GM19240 (cell line): ENCODE results near the gene CSTB.

Source experiments
- DNase-seq: peaks from one replicate; pipeline ENCODE4 v3.0.0; 2011; ENCODE audit warnings: low spot score; ENCODE audit not compliant: insufficient read length

CSTB gene

DNA sequence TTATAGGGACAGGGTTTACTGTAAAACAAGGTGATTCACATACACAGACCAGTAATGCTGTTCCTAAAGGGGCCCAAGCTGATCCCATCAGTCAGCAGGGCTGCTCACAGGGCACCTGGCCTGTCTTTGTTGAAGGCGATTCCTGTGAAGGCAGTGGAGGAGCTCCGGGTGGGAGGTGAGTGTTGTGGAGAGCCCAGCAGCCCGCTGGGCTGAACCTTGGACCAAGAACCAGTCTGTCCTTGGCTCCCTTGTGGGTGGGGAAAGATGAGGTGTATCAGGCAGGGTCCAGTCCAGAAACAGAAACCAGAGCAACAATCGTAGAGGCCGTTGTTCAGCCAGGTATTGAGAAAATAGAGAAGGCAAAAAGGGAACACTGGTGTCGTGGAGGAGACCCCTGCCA, 44.6 kb downstream of the CSTB start:
- DNase-seq, result no peak

DNA sequence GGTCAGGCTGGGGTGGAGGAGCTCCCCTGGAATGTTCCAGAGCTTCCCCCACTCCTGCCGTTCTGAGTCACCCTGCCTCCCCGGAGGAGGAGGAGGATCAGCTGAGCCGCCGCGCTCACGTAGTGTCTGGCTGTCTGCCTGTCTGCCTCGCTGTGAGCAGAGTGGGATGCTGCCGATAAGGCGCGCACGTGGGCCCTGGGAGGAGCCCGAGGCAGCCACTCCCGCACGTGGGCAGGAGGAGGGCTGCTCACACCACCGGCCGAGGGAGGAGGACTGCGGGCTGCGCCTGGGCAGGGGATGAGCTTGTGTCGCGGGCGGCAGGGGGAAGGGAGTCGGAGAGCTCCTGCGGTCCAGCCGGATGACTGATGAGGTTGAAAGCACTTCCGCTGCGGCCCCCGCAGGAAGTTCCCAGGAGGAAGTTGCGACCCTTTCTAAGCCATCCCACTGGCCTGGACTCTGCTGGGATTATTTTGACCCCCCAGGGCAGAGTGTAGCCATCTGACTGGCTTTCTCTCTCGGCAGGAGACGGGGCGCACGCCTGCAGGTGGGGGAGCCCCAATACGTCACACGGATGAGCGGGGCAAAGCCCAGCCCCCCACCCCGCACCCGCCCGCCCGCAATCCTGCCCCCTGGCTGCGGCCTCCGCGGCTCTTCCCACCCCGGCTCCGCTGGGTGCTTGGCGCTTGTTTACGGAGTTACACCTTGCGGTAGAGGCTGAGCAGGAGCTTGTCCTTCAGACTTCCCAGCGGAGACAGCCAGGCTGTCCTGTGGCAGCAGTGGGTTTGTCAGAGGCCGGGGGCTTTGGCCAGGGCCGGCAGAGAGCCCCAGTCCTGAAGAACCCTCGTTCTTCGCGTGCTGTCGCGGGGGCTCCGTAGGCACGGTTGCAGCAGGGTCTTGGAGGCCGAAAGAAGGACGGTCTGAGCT, 47.4 kb downstream of the CSTB start:
- DNase-seq, result peak; percentile 79

DNA sequence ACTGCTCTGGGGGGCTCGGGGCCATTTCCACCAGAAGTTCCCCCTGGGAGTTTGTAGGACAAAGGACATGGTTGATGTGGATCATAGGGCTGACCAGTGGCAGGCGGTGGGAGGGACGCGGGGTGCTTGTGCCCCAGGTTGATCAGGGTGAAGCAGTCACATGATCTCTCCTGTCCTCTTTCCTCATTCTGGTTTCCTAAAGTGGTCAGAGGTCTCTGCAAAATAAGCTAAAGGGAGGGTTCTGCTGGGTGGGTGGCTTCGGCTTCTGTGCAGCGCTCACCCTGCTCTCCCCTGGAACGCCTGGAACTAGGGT, 48.0 kb downstream of the CSTB start:
- DNase-seq, result no peak

DNA sequence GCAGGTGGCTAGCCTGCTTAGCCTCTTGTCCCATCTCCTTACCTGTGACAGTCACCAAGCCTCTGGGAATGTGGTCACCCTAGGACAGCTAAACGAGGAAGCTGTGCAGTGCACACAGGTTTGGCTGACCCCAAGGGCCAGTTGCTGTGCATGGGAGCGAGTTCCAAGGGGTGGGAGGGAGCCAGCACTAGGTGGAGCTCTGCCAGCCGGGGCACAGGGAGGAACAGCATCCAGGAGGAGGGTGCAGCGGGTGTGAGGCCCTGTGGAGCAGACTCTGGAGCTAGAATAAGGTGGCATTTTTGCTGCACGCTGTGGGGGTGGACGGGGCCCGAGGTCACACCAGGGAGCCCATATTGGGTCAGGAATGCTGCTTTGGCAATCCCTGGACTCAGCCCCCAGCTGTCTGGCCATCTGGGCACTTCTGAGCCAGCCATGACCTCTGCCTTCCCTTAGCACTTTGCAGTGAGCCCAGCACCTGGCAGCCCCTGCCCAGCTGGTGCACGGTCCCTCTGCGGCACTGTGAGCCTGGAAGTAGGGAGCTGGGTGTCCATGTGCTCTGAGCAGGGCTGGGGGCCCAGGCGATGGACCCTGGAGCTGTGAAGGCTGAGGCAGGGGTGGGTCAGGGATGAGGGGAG, 48.5 kb downstream of the CSTB start:
- no peak for DNase-seq

DNA sequence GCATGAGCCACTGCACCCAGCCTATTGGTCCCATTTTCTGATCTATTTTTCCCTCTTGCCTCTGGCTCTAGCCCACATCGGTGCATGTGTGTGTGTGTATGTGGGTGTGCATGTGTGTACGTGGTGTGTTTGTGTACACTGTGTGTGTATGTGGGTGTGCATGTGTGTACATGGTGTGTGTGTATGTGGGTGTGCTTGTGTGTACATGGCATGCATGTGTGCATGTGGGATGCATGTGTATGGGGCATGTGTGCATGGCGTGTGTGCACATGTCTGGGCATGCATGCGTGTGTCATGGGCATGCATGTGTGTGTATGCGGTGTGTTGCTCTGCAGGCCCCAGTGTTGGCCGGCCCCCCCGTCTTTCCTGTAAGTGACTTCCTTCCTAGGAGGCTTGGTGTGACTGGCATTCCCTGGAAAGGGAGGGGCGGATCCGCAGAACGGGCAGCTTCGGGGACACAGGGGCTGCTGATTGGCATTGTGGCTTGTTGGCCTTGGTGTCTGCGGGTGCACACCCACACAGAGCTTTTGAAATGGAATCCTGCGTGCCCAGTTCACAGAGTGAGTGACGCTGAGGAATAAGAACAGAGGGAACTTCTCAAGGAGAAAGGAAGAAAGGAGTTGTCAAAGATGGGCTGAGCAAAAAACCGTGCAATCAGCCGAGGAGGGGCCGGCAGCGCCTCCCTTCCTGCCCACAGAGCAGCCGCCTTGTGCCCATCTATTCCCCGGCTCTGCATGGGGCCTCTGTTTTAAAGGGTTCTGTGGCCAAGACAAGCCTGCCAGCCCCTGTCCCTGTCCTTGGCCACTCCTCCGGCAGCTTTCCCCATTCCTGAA, 49.2 kb downstream of the CSTB start:
- no peak for DNase-seq
